HL-60 (cell line): ENCODE measurements around the gene DCTPP1.

ENCODE experiments used
- POLR2AphosphoS5 ChIP-seq: IDR thresholded peaks from 2 replicates; pipeline ENCODE4 v1.6.1; 2012; ENCODE audit warnings: low read depth
- TF ChIP-seq, protein P1 (sequence below): IDR thresholded peaks from one replicate; pipeline ENCODE4 v1.5.1; 2011; ENCODE audit warnings: low read length, control low read depth, inconsistent platforms; ENCODE audit not compliant: insufficient read depth
- TF ChIP-seq, protein P2 (sequence below): IDR thresholded peaks from 2 replicates; pipeline ENCODE4 v1.6.1; 2012; ENCODE audit warnings: low read depth; ENCODE audit not compliant: insufficient replicate concordance

DNA sequence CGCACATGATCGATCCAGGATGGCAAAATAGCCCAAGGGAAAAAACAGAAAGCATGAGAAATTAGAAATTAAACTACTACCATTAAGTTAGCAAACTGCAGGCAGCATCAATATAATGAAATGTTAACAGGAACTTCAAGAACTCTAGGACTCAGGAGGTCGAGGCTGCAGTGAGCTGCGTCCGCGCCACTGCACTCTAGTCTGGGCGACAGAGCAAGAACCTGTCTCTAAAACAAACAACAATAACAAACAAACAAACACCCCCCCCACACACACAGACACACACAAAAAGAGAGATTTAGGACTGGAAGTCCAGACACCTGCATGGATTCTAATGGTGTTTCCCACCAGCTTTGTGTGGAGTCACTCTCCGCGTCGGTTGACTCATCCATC is 16.4 kb upstream of the DCTPP1 start:
- TF ChIP-seq, protein P1, sequence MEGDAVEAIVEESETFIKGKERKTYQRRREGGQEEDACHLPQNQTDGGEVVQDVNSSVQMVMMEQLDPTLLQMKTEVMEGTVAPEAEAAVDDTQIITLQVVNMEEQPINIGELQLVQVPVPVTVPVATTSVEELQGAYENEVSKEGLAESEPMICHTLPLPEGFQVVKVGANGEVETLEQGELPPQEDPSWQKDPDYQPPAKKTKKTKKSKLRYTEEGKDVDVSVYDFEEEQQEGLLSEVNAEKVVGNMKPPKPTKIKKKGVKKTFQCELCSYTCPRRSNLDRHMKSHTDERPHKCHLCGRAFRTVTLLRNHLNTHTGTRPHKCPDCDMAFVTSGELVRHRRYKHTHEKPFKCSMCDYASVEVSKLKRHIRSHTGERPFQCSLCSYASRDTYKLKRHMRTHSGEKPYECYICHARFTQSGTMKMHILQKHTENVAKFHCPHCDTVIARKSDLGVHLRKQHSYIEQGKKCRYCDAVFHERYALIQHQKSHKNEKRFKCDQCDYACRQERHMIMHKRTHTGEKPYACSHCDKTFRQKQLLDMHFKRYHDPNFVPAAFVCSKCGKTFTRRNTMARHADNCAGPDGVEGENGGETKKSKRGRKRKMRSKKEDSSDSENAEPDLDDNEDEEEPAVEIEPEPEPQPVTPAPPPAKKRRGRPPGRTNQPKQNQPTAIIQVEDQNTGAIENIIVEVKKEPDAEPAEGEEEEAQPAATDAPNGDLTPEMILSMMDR = no peak
- TF ChIP-seq, protein P2, sequence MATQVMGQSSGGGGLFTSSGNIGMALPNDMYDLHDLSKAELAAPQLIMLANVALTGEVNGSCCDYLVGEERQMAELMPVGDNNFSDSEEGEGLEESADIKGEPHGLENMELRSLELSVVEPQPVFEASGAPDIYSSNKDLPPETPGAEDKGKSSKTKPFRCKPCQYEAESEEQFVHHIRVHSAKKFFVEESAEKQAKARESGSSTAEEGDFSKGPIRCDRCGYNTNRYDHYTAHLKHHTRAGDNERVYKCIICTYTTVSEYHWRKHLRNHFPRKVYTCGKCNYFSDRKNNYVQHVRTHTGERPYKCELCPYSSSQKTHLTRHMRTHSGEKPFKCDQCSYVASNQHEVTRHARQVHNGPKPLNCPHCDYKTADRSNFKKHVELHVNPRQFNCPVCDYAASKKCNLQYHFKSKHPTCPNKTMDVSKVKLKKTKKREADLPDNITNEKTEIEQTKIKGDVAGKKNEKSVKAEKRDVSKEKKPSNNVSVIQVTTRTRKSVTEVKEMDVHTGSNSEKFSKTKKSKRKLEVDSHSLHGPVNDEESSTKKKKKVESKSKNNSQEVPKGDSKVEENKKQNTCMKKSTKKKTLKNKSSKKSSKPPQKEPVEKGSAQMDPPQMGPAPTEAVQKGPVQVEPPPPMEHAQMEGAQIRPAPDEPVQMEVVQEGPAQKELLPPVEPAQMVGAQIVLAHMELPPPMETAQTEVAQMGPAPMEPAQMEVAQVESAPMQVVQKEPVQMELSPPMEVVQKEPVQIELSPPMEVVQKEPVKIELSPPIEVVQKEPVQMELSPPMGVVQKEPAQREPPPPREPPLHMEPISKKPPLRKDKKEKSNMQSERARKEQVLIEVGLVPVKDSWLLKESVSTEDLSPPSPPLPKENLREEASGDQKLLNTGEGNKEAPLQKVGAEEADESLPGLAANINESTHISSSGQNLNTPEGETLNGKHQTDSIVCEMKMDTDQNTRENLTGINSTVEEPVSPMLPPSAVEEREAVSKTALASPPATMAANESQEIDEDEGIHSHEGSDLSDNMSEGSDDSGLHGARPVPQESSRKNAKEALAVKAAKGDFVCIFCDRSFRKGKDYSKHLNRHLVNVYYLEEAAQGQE = no peak
- no peak for TF ChIP-seq POLR2AphosphoS5
